Glutamatergic neuron (in vitro differentiated cells): ENCODE measurements around the gene HPS6. TPM values are rescaled to one million over a fixed set of nuclear protein-coding genes. Genes with fewer than 3 reads are reported as not detected.
A peak's percentile ranks its signal among the peaks of the same experiment; 100 is the strongest.

ENCODE experiments used
- DNase-seq: peaks from one replicate; pipeline ENCODE4 v3.0.0; 2022
- H3K27ac Mint-ChIP-seq: one replicate; pipeline ENCODE4 v1.8.0; 2020; ENCODE audit warnings: mild to moderate bottlenecking, mixed read lengths, inconsistent platforms; ENCODE audit not compliant: unreplicated experiment
- H3K27me3 Mint-ChIP-seq: one replicate; pipeline ENCODE4 v1.8.0; 2020; ENCODE audit warnings: mild to moderate bottlenecking, moderate library complexity, mixed read lengths, inconsistent platforms; ENCODE audit not compliant: unreplicated experiment
- H3K36me3 Mint-ChIP-seq: one replicate; pipeline ENCODE4 v1.8.0; 2020; ENCODE audit warnings: mild to moderate bottlenecking, mixed read lengths, inconsistent platforms; ENCODE audit not compliant: unreplicated experiment
- H3K4me1 Mint-ChIP-seq: one replicate; pipeline ENCODE4 v1.8.0; 2020; ENCODE audit warnings: mild to moderate bottlenecking, low read depth, mixed read lengths, inconsistent platforms; ENCODE audit not compliant: unreplicated experiment
- H3K4me3 Mint-ChIP-seq: one replicate; pipeline ENCODE4 v1.8.0; 2020; ENCODE audit warnings: mild to moderate bottlenecking, mixed read lengths, inconsistent platforms; ENCODE audit not compliant: unreplicated experiment
- H3K9me3 Mint-ChIP-seq: one replicate; pipeline ENCODE4 v1.8.0; 2020; ENCODE audit warnings: mild to moderate bottlenecking, moderate library complexity, mixed read lengths, inconsistent platforms; ENCODE audit not compliant: unreplicated experiment
- total RNA-seq: library from RNA; stranded (reverse); fragmentation: NEBNext Ultra II Directional; extraction: Animal tissue kit (Norgen Biotek cat#: 25700); gene quantifications from one replicate; pipeline ENCODE4 v1.2.1, GENCODE V29; 2021; ENCODE audit not compliant: unreplicated experiment
- TF ChIP-seq, protein P1 (sequence below): fragments of 200-600 bp; sonication (generic); IDR thresholded peaks from one replicate; pipeline ENCODE4 v1.5.0; 2021; ENCODE audit not compliant: partially characterized antibody, unreplicated experiment

Gene HPS6
- total RNA-seq, 1 donor from 2014 or later = 22.1 TPM

DNA sequence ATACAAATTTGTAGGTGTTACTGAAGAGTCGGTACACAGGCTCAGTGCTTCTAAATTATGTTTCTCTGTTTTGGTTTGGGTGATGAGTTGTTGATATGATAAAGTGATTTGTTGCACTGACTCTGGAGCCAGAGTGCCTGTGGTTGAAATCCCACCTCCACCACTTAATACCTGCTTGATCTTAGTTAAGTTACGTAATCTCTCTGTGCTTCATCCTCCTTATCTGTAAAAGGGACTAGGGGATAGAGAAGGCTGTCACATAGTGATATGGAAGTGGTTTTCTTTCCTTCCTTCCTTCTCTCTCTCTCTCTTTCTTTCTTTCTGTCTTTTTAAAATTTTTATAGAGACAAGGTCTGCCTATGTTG lies 664 bp upstream of the HPS6 start:
- DNase-seq = no peak
- Mint-ChIP-seq H3K27ac (peak overlapping the region; percentile 64), H3K4me3 (peak overlapping the region; percentile 71)

DNA sequence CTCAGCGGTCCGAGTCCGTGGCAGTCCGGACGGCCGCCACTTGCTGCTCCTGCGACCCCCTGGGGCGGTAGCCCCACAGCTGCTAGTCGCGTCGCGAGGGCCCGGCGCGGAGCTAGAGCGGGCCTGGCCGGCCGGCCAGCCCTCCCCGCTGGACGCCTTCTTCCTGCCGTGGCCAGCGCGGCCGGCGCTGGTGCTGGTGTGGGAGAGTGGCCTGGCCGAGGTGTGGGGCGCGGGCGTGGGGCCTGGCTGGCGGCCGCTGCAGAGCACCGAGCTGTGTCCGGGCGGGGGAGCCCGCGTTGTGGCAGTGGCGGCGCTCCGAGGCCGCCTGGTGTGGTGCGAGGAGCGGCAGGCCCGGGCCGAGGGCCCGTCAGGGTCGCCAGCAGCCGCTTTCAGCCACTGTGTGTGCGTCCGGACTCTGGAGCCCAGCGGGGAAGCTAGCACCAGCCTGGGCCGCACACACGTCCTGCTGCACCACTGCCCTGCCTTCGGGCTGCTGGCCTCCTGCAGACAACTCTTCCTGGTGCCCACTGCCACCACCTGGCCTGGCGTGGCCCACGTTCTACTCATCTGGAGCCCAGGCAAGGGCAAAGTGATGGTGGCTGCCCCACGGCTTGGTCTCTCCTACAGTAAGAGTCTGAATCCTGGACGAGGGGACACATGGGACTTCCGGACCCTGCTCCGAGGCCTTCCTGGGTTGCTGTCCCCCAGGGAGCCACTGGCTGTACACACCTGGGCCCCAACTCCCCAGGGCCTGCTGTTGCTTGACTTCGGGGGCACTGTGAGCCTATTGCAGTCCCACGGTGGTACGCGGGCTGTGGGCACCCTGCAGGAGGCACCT lies 631 bp downstream of the HPS6 start:
- Mint-ChIP-seq H3K27ac (peak overlapping the region; percentile 85), H3K36me3 (no peaks in the 10 kb centered on the region), H3K27me3 (peaks cover 6% of the 10 kb centered on the region), H3K4me3 (peak overlapping the region; percentile 89), H3K4me1 (peaks cover 7% of the 10 kb centered on the region), H3K9me3 (peaks cover 5% of the 10 kb centered on the region)
- DNase-seq = peak; percentile 60
- TF ChIP-seq, protein P1, sequence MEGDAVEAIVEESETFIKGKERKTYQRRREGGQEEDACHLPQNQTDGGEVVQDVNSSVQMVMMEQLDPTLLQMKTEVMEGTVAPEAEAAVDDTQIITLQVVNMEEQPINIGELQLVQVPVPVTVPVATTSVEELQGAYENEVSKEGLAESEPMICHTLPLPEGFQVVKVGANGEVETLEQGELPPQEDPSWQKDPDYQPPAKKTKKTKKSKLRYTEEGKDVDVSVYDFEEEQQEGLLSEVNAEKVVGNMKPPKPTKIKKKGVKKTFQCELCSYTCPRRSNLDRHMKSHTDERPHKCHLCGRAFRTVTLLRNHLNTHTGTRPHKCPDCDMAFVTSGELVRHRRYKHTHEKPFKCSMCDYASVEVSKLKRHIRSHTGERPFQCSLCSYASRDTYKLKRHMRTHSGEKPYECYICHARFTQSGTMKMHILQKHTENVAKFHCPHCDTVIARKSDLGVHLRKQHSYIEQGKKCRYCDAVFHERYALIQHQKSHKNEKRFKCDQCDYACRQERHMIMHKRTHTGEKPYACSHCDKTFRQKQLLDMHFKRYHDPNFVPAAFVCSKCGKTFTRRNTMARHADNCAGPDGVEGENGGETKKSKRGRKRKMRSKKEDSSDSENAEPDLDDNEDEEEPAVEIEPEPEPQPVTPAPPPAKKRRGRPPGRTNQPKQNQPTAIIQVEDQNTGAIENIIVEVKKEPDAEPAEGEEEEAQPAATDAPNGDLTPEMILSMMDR = no peak

More for the DNA sequence above, 664 bp upstream of the HPS6 start:
- H3K4me1 Mint-ChIP-seq = peaks cover 7% of the 10 kb centered on the region
- H3K36me3 Mint-ChIP-seq = no peaks in the 10 kb centered on the region
- H3K9me3 Mint-ChIP-seq = peaks cover 5% of the 10 kb centered on the region
- peaks cover 6% of the 10 kb centered on the region for H3K27me3 Mint-ChIP-seq
- TF ChIP-seq, protein P1 = no peak

DNA sequence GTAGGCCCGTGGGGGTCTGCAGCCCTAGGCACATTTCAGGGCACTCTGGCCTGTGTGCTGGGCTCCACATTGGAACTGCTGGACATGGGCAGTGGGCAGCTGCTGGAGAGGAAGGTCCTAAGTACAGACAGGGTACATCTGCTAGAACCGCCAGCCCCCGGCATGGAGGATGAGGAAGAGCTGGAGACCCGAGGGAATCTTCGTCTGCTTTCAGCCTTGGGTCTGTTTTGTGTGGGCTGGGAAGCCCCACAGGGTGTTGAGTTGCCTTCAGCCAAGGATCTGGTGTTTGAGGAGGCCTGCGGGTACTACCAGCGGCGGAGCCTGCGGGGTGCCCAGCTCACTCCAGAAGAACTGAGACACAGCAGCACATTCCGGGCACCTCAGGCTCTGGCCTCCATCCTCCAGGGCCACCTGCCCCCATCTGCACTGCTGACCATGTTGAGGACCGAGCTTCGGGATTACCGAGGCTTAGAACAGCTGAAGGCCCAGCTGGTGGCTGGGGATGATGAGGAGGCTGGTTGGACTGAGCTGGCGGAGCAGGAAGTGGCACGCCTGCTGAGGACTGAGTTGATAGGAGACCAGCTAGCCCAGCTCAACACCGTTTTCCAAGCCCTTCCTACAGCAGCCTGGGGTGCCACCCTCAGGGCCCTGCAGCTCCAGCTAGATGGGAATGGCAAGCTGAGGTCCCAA lies 1.4 kb downstream of the HPS6 start:
- Mint-ChIP-seq H3K27ac (peak overlapping the region; percentile 85), H3K4me1 (peaks cover 7% of the 10 kb centered on the region), H3K27me3 (peaks cover 6% of the 10 kb centered on the region), H3K9me3 (peaks cover 5% of the 10 kb centered on the region), H3K4me3 (peak overlapping the region; percentile 89), H3K36me3 (no peaks in the 10 kb centered on the region)
- DNase-seq = no peak
- TF ChIP-seq, protein P1 = no peak

DNA sequence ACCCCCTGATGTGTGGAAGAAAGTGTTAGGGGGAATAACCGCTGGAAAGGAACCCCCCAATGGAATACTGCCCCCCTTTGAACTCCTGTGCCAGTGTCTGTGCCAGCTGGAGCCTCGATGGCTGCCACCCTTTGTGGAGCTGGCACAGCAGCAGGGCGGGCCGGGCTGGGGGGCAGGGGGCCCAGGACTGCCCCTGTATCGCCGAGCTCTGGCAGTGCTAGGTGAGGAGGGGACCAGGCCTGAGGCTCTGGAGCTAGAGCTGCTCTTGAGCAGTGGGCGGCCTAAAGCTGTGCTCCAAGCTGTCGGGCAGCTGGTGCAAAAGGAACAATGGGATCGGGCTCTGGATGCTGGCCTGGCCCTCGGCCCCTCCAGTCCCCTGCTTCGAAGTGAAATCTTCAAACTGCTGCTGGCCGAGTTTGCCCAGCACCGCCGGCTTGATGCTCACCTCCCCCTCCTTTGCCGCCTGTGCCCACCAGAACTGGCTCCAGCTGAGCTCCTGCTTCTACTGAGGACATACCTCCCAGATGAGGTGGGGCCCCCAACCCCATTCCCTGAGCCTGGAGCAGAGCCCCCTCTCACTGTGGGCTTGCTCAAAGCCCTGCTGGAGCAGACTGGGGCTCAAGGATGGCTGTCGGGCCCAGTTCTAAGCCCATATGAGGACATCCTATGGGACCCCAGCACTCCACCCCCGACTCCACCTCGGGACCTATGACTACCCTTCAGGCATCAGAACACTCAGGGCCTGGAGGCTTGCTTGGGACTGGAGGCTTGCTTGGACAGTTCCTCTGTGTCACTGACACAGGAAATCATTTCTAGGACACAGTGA lies 2.2 kb downstream of the HPS6 start:
- Mint-ChIP-seq H3K36me3 (no peaks in the 10 kb centered on the region), H3K9me3 (peaks cover 7% of the 10 kb centered on the region), H3K4me3 (peak overlapping the region; percentile 61), H3K27me3 (peaks cover 6% of the 10 kb centered on the region), H3K4me1 (peaks cover 7% of the 10 kb centered on the region), H3K27ac (peak overlapping the region; percentile 48)
- peak; percentile 43 for DNase-seq
- TF ChIP-seq, protein P1 = no peak
